Panc1 (cell line): ENCODE results near the gene GALNT9.

Experiments
- CTCF ChIP-seq: fragments of 450-650 bp; IDR thresholded peaks from 2 replicates; pipeline ENCODE4 v1.5.1; 2017; ENCODE audit warnings: mild to moderate bottlenecking
- TCF7L2 ChIP-seq: IDR thresholded peaks from 2 replicates; pipeline ENCODE4 v1.6.1; 2011; ENCODE audit warnings: mild to moderate bottlenecking, low read depth, low read length, inconsistent platforms

DNA sequence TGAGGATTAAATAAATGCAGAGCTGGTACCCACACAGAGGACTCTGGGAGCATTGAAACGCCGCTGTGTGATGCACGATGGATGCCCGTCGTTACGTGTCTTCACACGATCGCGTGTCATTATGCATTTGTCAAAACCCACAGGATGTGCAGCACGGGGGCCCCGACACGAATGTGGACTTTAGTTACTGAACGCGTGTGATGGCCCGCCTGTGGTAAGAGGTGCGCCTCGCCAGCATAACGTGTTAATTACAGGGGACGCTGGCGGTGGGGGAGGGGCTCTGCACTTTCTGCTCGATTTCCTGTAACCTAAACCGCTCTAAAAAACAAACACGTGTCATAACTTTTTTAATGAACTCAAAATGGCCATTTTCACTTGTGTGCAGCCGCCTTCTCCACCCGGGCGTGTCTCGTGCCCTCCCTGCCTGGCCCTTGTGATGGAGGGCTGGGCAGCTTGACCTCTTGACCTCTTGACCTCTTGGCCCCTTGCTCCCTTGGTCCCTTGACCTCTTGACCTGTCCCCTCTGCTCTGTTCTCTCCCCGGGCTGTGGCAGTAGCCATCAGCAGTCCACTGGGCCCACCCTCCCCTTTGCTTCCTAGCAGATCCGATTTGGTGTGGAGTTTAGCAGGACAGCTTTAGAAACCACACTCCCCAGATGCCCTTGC, 33.7 kb upstream of the GALNT9 start:
- TF ChIP-seq CTCF (no peak), TCF7L2 (no peak)
